Activated naive CD4-positive, alpha-beta T cell treated with anti-CD3 and anti-CD28 coated beads for 36 hours (primary cell): Measurements from ENCODE around the gene USP4. TPM values are rescaled to one million over a fixed set of nuclear protein-coding genes. Genes with fewer than 3 reads are reported as not detected.
"Not testable (repeated sequence)": the region's sequence is repeated elsewhere in the genome, so short reads cannot be mapped to it uniquely, and the experiment has no call there.

Source experiments
- CTCF ChIA-PET: fragments of 350-600 bp; sonication (Branson Sonifier 250); formaldehyde crosslinking; loops from one replicate; lab custom pipeline; 2021; ENCODE audit warnings: antibody characterized with exemption; lab: Charles Lee
- DNase-seq: peaks from one replicate; pipeline ENCODE4 v3.0.0-alpha.2; 2020
- H3K27ac Mint-ChIP-seq: one replicate; pipeline ENCODE4 v1.8.0; 2021; ENCODE audit warnings: mild to moderate bottlenecking, mixed read lengths
- H3K27me3 Mint-ChIP-seq: one replicate; pipeline ENCODE4 v1.8.0; 2021; ENCODE audit warnings: low read depth, mixed read lengths
- H3K36me3 Mint-ChIP-seq: one replicate; pipeline ENCODE4 v1.8.0; 2021; ENCODE audit warnings: low read depth, mixed read lengths
- H3K4me1 Mint-ChIP-seq: one replicate; pipeline ENCODE4 v1.8.0; 2021; ENCODE audit warnings: low read depth, mixed read lengths
- H3K4me3 Mint-ChIP-seq: one replicate; pipeline ENCODE4 v1.8.0; 2021; ENCODE audit warnings: mild to moderate bottlenecking, moderate library complexity, mixed read lengths
- H3K9me3 Mint-ChIP-seq: one replicate; pipeline ENCODE4 v1.8.0; 2021; ENCODE audit warnings: mixed read lengths
- intact Hi-C: fragments of 100-400 bp; cut with micrococcal nuclease; formaldehyde crosslinking; loops from one replicate; pipeline ENCODE4 v1.15.1; 2023
- total RNA-seq, 2 experiments: library from RNA; stranded (reverse); gene quantifications; one replicate each; pipeline ENCODE4 v1.2.3, GENCODE V29; 2021

Gene USP4
- total RNA-seq, 2 experiments from 2014 or later, result 68.0 to 69.7 TPM

DNA sequence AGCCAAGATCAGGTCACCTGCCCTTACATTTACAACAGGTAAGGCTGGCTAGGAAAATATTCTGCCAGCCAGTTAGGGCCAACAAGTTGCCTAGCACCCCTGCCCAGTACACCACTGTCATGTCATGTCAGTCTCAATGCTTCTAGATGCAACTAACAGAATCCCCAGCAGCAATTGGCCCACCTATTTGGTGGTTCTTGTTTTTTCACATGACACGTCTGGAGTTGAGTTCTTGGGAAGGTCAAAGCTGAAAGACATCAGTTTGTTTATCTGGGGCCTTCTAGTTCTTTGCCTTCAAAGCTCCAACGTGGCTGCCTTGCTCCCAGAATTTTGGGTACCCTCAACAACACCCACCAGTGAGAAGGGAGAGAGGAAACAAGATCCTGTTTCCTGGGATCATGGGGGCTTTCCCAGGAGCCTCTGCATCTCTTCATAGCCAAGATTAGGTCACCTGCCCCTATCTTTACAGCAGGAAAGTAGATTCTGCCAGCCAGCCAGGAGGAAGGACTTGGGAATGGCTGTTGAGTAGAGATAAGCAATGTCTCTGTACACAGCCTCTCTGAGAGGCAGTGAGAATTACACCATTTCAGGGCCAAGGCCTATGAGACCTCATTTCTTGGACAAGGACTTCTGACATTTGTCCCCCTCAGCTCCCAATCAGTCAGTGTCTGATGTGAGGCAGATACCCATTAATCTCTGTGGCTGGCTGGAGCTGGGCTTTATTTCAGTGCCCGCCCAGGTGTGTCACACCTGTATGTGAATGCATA, 9.7 kb upstream of the USP4 start:
- CTCF ChIA-PET, result interaction anchor here (0.8 kb wide), 1 partner anchor 9 kb away, joined by 3 read pairs; no protein-coding TSS in a partner anchor
- H3K9me3 Mint-ChIP-seq, result no peaks in the 10 kb centered on the region
- intact Hi-C loops, result no loop called here
- no peak overlapping the region for H3K4me3 Mint-ChIP-seq
- peaks cover 2% of the 10 kb centered on the region for H3K36me3 Mint-ChIP-seq
- peaks cover 7% of the 10 kb centered on the region for H3K4me1 Mint-ChIP-seq
- no peak for DNase-seq
- H3K27me3 Mint-ChIP-seq, result no peaks in the 10 kb centered on the region
- H3K27ac Mint-ChIP-seq, result no peak overlapping the region

- H3K4me1 Mint-ChIP-seq, intact Hi-C loops, H3K27me3 Mint-ChIP-seq, DNase-seq, H3K36me3 Mint-ChIP-seq, CTCF ChIA-PET, H3K9me3 Mint-ChIP-seq, H3K27ac Mint-ChIP-seq, H3K4me3 Mint-ChIP-seq: not testable (repeated sequence)
These were observed 8.5 kb upstream of the USP4 start for GRCh38 chr3:49348361-49348760.

DNA sequence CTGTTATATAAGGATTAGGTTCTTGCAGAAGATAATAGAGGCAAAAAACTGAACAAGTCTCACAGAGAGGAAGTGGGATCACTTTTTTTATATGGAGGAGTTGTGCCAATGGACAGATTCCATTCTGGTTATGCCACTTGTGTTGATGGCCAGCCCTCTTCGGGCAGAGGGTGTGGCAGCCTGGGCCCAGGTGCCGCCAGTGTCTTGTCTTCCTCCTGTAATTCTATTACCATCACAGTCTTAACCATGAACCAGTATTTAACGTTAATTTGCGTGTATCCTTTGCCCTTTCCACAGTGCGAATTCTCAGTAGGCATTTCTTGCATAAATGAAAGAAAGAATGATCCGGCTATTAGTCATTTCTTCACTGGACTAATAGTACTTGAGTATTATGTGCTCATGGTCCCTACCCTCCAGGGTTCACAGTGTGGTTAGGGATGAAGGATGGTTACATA, 7.0 kb upstream of the USP4 start:
- intact Hi-C loops, result no loop called here
- DNase-seq, result no peak
- no peaks in the 10 kb centered on the region for H3K36me3 Mint-ChIP-seq
- no peaks in the 10 kb centered on the region for H3K9me3 Mint-ChIP-seq
- H3K27ac Mint-ChIP-seq, result peak overlapping the region; percentile 24
- H3K4me3 Mint-ChIP-seq, result no peak overlapping the region
- no peaks in the 10 kb centered on the region for H3K27me3 Mint-ChIP-seq
- CTCF ChIA-PET, result interaction anchor here (0.7 kb wide), 1 partner anchor 92 kb away, joined by 3 read pairs; no protein-coding TSS in a partner anchor
- H3K4me1 Mint-ChIP-seq, result peaks cover 16% of the 10 kb centered on the region

DNA sequence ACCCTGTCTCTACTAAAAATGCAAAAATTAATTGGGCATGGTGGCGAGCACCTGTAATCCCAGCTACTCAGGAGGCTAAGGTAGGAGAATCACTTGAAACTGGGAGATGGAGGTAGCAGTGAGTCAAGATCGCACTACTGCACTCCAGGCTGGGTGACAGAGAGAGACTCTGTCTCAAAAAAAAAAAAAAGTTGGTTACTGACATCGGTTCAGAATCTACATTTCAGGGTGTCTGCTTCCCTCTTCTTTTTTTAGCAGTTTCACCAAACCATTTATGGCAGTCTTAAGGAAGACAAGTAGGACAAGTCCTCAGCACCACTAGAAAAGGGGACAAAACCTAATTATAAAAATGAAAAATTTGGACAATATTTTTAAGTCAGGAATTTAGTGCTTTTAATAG, 3.3 kb upstream of the USP4 start:
- DNase-seq, result no peak
- H3K27me3 Mint-ChIP-seq, result no peaks in the 10 kb centered on the region
- no peak overlapping the region for H3K27ac Mint-ChIP-seq
- intact Hi-C loops, result loop anchor here (5.0 kb wide), 3 partner anchors 321 to 336 kb away; partner anchors contain the start of genes APEH, NDUFAF3 and WDR6
- H3K4me1 Mint-ChIP-seq, result peaks cover 35% of the 10 kb centered on the region
- no peaks in the 10 kb centered on the region for H3K9me3 Mint-ChIP-seq
- H3K36me3 Mint-ChIP-seq, result peaks cover 2% of the 10 kb centered on the region
- CTCF ChIA-PET, result interaction anchor here (1.1 to 1.2 kb wide), 2 partner anchors 14 to 106 kb away, joined by 7 to 11 read pairs; no protein-coding TSS in a partner anchor
- H3K4me3 Mint-ChIP-seq, result no peak overlapping the region

DNA sequence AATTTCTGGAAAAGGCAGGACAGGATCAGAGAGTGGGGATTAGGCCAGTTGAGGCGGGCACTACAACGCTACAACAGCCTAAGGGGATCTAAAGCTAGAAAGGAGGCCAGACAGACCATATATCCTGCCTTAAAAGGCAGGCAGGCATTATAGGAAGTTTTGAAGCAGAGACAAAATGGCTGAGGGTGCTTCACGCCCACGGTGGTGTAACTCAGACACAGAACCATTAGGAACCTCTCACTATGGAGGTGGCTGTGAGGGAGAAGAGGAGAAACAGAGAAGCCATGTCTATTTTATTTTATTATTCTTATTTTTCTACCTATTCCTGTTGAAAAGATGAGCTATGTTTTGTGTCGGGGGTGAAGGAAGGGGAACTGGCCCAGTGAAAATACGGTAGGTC, 2.1 kb upstream of the USP4 start:
- intact Hi-C loops, result loop anchor here (2.0 to 5.0 kb wide), 4 partner anchors 249 to 335 kb away; partner anchors contain the start of genes APEH, NDUFAF3 and WDR6
- Mint-ChIP-seq H3K27ac (peak overlapping the region; percentile 86), H3K4me3 (peak overlapping the region; percentile 29), H3K36me3 (peaks cover 2% of the 10 kb centered on the region), H3K27me3 (no peaks in the 10 kb centered on the region), H3K9me3 (no peaks in the 10 kb centered on the region), H3K4me1 (peaks cover 38% of the 10 kb centered on the region)
- DNase-seq, result no peak
- CTCF ChIA-PET, result interaction anchor here (0.6 to 0.8 kb wide), 2 partner anchors 27 to 354 kb away, joined by 3 to 4 read pairs; no protein-coding TSS in a partner anchor

DNA sequence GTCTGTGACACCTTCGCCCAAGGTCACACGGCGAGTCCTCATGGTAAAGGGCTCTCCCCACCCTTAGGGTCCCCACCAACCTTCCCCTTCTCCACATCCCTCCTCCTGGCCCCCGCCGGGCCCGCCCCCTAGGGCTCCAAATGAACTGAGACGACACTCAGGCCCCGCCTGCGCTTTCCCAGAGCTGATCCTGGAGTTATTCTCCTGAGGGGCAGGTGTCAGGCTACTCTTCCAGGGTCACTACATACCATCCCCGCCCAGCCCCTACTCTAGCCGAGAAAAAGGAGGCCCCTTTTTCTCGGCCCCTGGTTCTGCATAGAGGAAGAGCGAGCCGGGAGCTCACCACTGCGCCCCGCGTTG, 292 bp downstream of the USP4 start:
- H3K4me1 Mint-ChIP-seq, result peaks cover 43% of the 10 kb centered on the region
- intact Hi-C loops, result no loop called here
- no peaks in the 10 kb centered on the region for H3K27me3 Mint-ChIP-seq
- DNase-seq, result no peak
- H3K9me3 Mint-ChIP-seq, result no peaks in the 10 kb centered on the region
- CTCF ChIA-PET, result interaction anchor here (1.1 to 3.4 kb wide), 20 partner anchors 9 to 600 kb away, joined by 3 to 35 read pairs (median 4); partner anchors contain the start of gene NICN1
- H3K4me3 Mint-ChIP-seq, result peak overlapping the region; percentile 91
- peak overlapping the region; percentile 100 for H3K27ac Mint-ChIP-seq
- peaks cover 11% of the 10 kb centered on the region for H3K36me3 Mint-ChIP-seq

GRCh38 chr3:49333916-49334633, 5.8 kb downstream of the USP4 start:
- CTCF ChIA-PET, result interaction anchor here (0.6 to 1.6 kb wide), 3 partner anchors 19 to 115 kb away, joined by 5 to 6 read pairs (median 5); no protein-coding TSS in a partner anchor
- no peaks in the 10 kb centered on the region for H3K27me3 Mint-ChIP-seq
- H3K27ac Mint-ChIP-seq, result peak overlapping the region; percentile 89

GRCh38 chr3:49333091-49333490, 6.8 kb downstream of the USP4 start:
- H3K36me3 Mint-ChIP-seq, result peaks cover 34% of the 10 kb centered on the region
- H3K4me1 Mint-ChIP-seq, result peaks cover 33% of the 10 kb centered on the region
- CTCF ChIA-PET, result interaction anchor here (1.6 kb wide), 1 partner anchor 116 kb away, joined by 5 read pairs; no protein-coding TSS in a partner anchor
- H3K4me3 Mint-ChIP-seq, result no peak overlapping the region
- H3K9me3 Mint-ChIP-seq, result no peaks in the 10 kb centered on the region
- peak; percentile 33 for DNase-seq
- no peaks in the 10 kb centered on the region for H3K27me3 Mint-ChIP-seq
- intact Hi-C loops, result no loop called here
- peak overlapping the region; percentile 89 for H3K27ac Mint-ChIP-seq

More at GRCh38 chr3:49333916-49334633, 5.8 kb downstream of the USP4 start:
- H3K36me3 Mint-ChIP-seq, result peaks cover 36% of the 10 kb centered on the region
- no peak overlapping the region for H3K4me3 Mint-ChIP-seq
- peaks cover 43% of the 10 kb centered on the region for H3K4me1 Mint-ChIP-seq
- intact Hi-C loops, result no loop called here
- H3K9me3 Mint-ChIP-seq, result no peaks in the 10 kb centered on the region
- no peak for DNase-seq

- CTCF ChIA-PET, result no interaction called here
- no peak overlapping the region for H3K27ac Mint-ChIP-seq
- H3K36me3 Mint-ChIP-seq, result peaks cover 35% of the 10 kb centered on the region
- intact Hi-C loops, result no loop called here
- DNase-seq, result no peak
- H3K4me3 Mint-ChIP-seq, result no peak overlapping the region
- no peaks in the 10 kb centered on the region for H3K27me3 Mint-ChIP-seq
- H3K4me1 Mint-ChIP-seq, result peaks cover 17% of the 10 kb centered on the region
- no peaks in the 10 kb centered on the region for H3K9me3 Mint-ChIP-seq
These were observed 10.7 kb downstream of the USP4 start for GRCh38 chr3:49329186-49329585.

GRCh38 chr3:49328350-49328749, 11.5 kb downstream of the USP4 start:
- DNase-seq, H3K9me3 Mint-ChIP-seq, H3K4me3 Mint-ChIP-seq, H3K27me3 Mint-ChIP-seq, H3K4me1 Mint-ChIP-seq, CTCF ChIA-PET, intact Hi-C loops: not testable (repeated sequence)
- Mint-ChIP-seq H3K27ac (peak overlapping the region; percentile 5), H3K36me3 (peaks cover 32% of the 10 kb centered on the region)

GRCh38 chr3:49327485-49327884, 12.4 kb downstream of the USP4 start:
- intact Hi-C loops, result no loop called here
- Mint-ChIP-seq H3K9me3 (no peaks in the 10 kb centered on the region), H3K36me3 (peaks cover 28% of the 10 kb centered on the region), H3K4me3 (no peak overlapping the region), H3K27me3 (no peaks in the 10 kb centered on the region), H3K27ac (no peak overlapping the region), H3K4me1 (peaks cover 2% of the 10 kb centered on the region)
- CTCF ChIA-PET, result no interaction called here
- DNase-seq, result no peak

- H3K27me3 Mint-ChIP-seq, result no peaks in the 10 kb centered on the region
- intact Hi-C loops, result no loop called here
- no peak for DNase-seq
- H3K36me3 Mint-ChIP-seq, result peaks cover 33% of the 10 kb centered on the region
- no peak overlapping the region for H3K27ac Mint-ChIP-seq
- no peak overlapping the region for H3K4me3 Mint-ChIP-seq
- H3K9me3 Mint-ChIP-seq, result no peaks in the 10 kb centered on the region
- no peaks in the 10 kb centered on the region for H3K4me1 Mint-ChIP-seq
- CTCF ChIA-PET, result interaction anchor here (1.4 kb wide), 1 partner anchor 337 kb away, joined by 7 read pairs; no protein-coding TSS in a partner anchor
These were observed 15.1 kb downstream of the USP4 start for GRCh38 chr3:49324768-49325167.
